ENCODE measurements around the gene LCP2. TPM values are rescaled to one million over a fixed set of nuclear protein-coding genes. Genes with fewer than 3 reads are reported as not detected.

LCP2 gene
- total RNA-seq, 1 donor from 2014 or later, result not detected

DNA sequence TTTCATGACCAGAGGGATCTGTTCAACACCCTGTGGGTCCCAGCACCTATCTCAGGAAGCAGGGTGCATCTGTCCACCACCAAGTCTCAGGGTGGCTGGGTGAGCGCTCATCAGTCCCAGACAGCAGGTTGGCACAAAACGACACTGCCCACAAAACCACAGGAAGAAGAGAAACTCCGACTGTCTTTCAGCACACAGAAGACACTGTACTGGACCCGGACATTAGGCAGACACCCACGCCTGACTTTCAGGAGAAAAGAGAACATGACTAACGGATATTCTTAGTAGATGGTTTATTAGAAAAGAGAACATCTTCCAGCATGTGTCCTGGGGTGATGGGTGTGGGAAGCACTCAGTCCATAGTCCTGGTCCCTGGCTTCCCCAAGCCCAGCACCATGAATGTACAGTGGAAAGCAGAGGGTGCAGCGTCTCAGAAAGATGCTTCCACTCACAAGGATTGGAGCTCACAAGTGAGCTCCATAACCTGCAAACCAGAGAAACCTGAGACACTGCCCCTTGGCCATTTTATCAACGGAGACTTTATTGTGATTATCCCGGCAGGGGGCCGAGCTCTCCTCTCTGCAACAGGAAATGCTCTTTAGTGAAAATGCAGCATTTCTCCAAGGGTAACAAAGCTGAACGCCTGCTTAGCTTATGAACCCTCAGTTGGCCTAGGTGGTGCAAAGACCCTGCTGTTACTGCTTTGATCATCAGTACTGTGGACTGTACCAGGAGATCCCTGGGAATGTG is 35.8 kb upstream of the LCP2 start:
- TF ChIP-seq, protein P1, sequence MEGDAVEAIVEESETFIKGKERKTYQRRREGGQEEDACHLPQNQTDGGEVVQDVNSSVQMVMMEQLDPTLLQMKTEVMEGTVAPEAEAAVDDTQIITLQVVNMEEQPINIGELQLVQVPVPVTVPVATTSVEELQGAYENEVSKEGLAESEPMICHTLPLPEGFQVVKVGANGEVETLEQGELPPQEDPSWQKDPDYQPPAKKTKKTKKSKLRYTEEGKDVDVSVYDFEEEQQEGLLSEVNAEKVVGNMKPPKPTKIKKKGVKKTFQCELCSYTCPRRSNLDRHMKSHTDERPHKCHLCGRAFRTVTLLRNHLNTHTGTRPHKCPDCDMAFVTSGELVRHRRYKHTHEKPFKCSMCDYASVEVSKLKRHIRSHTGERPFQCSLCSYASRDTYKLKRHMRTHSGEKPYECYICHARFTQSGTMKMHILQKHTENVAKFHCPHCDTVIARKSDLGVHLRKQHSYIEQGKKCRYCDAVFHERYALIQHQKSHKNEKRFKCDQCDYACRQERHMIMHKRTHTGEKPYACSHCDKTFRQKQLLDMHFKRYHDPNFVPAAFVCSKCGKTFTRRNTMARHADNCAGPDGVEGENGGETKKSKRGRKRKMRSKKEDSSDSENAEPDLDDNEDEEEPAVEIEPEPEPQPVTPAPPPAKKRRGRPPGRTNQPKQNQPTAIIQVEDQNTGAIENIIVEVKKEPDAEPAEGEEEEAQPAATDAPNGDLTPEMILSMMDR (conservative IDR thresholded peaks at IDR 0.05; ENCODE audit: low read depth, low read length), result no peak
- DNase-seq (ENCODE audit: low read depth), result no peak
- no peak overlapping the region for H3K4me3 ChIP-seq (ENCODE audit: low read depth, low read length)

DNA sequence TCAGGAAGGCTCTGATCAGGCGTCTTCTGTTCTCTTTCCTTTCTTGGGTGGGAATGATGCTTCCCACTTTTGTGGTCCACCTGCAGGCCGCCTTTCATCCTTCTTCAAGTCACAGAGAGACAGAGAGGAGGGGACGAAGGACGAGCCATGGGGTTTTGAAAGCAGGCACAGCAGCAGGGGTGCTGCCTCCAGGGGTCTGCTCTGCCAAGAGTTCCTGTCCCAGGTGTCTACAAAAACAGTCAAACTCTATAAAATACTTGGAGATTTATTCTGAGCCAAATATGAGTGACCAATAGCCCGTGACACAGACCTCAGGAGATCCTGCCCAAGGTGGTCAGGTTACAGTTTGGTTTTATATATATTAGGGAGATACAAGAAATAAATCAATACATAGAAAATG is 34.5 kb upstream of the LCP2 start:
- DNase-seq (ENCODE audit: low read depth), result no peak
- no peak overlapping the region for H3K4me3 ChIP-seq (ENCODE audit: low read depth, low read length)
- TF ChIP-seq, protein P1 (conservative IDR thresholded peaks at IDR 0.05; ENCODE audit: low read depth, low read length), result no peak

GRCh38 chr5:170330568-170331054 is 33.0 kb upstream of the LCP2 start:
- no peak overlapping the region for H3K4me3 ChIP-seq (ENCODE audit: low read depth, low read length)
- TF ChIP-seq, protein P1 (conservative IDR thresholded peaks at IDR 0.05; ENCODE audit: low read depth, low read length), result no peak
- DNase-seq (ENCODE audit: low read depth), result no peak

DNA sequence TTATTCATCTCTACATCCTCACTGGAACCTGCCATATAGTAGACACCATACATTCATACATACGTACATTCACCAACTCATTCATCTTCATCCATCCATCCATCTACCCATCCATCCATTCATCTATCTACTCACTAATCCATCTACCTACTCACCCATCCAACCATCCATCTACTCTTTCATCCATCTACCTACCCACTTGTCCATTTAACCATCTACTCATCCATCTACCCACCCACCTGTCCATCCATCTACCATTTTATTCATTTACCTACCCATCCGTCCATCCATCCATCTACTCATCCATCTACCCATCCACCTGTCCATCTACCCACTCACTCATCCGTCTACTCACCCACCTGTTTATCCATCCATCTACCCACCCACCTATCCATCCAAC is 31.9 kb upstream of the LCP2 start:
- no peak overlapping the region for H3K4me3 ChIP-seq (ENCODE audit: low read depth, low read length)
- no peak for DNase-seq (ENCODE audit: low read depth)
- TF ChIP-seq, protein P1 (conservative IDR thresholded peaks at IDR 0.05; ENCODE audit: low read depth, low read length), result no peak

DNA sequence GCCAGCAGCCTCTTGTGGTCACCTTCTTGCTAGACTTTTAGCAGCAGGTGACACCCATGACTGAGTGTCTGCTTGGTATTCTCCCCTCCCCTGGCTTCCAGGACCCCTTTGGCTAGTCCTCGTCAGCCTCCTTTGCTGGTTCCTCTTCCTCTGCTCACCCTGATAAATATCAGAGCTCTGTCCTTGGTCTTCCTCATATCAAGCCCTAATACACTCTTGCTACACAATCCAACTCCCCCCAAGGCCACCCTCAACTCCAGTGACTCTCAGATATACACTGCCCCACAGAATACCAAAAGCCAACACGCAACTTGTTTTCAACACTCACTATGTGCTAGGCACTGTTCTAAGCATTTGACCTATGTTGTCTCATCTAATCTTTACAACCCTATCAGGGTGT is 30.3 kb upstream of the LCP2 start:
- no peak for DNase-seq (ENCODE audit: low read depth)
- TF ChIP-seq, protein P1 (conservative IDR thresholded peaks at IDR 0.05; ENCODE audit: low read depth, low read length), result no peak
- H3K4me3 ChIP-seq (ENCODE audit: low read depth, low read length), result no peak overlapping the region

DNA sequence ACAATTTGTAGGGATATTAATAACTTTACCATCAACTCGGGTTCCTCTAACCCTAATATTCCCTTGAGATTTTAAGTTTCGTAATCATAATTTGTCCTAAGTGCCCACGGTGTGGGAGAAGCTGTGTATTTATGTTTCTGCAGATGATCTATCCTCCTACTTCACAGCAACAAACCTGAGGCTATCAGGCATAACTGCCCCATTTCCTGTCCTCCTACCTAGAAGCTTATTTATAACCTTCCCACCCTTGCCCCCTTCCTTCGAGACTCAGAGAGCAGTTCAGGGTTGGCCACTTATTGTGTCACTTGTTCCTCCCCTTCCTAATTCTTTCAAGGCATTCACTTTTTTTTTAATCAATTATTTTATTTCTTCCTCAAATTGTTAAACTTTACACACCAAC is 29.6 kb upstream of the LCP2 start:
- DNase-seq (ENCODE audit: low read depth), result no peak
- TF ChIP-seq, protein P1 (conservative IDR thresholded peaks at IDR 0.05; ENCODE audit: low read depth, low read length), result no peak
- H3K4me3 ChIP-seq (ENCODE audit: low read depth, low read length), result no peak overlapping the region

- TF ChIP-seq, protein P1 (conservative IDR thresholded peaks at IDR 0.05; ENCODE audit: low read depth, low read length), result no peak
- no peak for DNase-seq (ENCODE audit: low read depth)
- no peak overlapping the region for H3K4me3 ChIP-seq (ENCODE audit: low read depth, low read length)
Observed at GRCh38 chr5:170319301-170319700, 21.7 kb upstream of the LCP2 start.
